B cell (primary cell): ENCODE results near the gene DRC1. TPM values are rescaled to one million over a fixed set of nuclear protein-coding genes. Genes with fewer than 3 reads are reported as not detected.

ENCODE experiments used
- ATAC-seq: fragments of 200-7000 bp; cut with Tn5 transposase; one replicate; pipeline ENCODE4 v1.10.0; 2021; ENCODE audit warnings: low read depth, mild to moderate bottlenecking, moderate number of reproducible peaks, moderate library complexity
- CTCF ChIA-PET: fragments of 350-600 bp; sonication (Branson Sonifier 250); formaldehyde crosslinking; loops from one replicate; lab custom pipeline; 2021; ENCODE audit warnings: antibody characterized with exemption, inconsistent platforms; lab: Charles Lee
- POLR2A ChIA-PET: fragments of 350-600 bp; sonication (Branson Sonifier 250); formaldehyde crosslinking; loops from one replicate; lab custom pipeline; 2021; ENCODE audit warnings: antibody characterized with exemption; lab: Charles Lee
- DNase-seq: peaks from one replicate; pipeline ENCODE4 v3.0.0; 2013
- H2AFZ ChIP-seq: 2 replicates; pipeline ENCODE4 v1.6.1; 2012; ENCODE audit warnings: mild to moderate bottlenecking, low read depth, low read length; ENCODE audit not compliant: insufficient read depth, poor library complexity, severe bottlenecking
- H3K27ac ChIP-seq, 2 donors: 1 replicate in 1 of 2; 2 replicates in 1 of 2; pipeline ENCODE4 v1.5.1; 2012 to 2013; ENCODE audit warnings: low read length in 2 of 2, mild to moderate bottlenecking in 2 of 2, moderate library complexity in 1 of 2
- H3K27me3 ChIP-seq, 4 experiments: fragments of 200-600 bp in 1 of 4; sonication (generic) in 1 of 4; replicated peaks in 1 of 4; 1 replicate in 2 of 4; 2 replicates in 2 of 4; pipeline versions ENCODE4 v1.6.1 to v1.7.0; 2013 to 2016; ENCODE audit warnings: low read length in 3 of 4, mild to moderate bottlenecking in 2 of 4, mixed read lengths in 1 of 4, moderate library complexity in 1 of 4; ENCODE audit not compliant: insufficient read depth in 4 of 4, control insufficient read depth in 3 of 4; ENCODE audit errors: control extremely low read depth in 1 of 4
- H3K36me3 ChIP-seq, 2 experiments: replicated peaks in 1 of 2; 1 replicate in 1 of 2; 2 replicates in 1 of 2; pipeline versions ENCODE4 v1.6.1 to v1.7.1; 2013; ENCODE audit warnings: low read length in 1 of 2; ENCODE audit not compliant: insufficient read depth in 2 of 2, control insufficient read depth in 1 of 2; ENCODE audit errors: control extremely low read depth in 1 of 2, extremely low read depth in 1 of 2
- H3K4me1 ChIP-seq, 2 donors: fragments of 200-600 bp in 1 of 2; sonication (generic) in 1 of 2; 1 replicate in 1 of 2; 2 replicates in 1 of 2; pipeline versions ENCODE4 v1.5.1 to v1.6.1; 2013 to 2017; ENCODE audit warnings: low read length in 2 of 2; ENCODE audit not compliant: control insufficient read depth in 2 of 2, insufficient read depth in 2 of 2
- H3K4me2 ChIP-seq: replicated peaks from 2 replicates; pipeline ENCODE3; 2012; ENCODE audit warnings: mild to moderate bottlenecking, low read depth, low read length; ENCODE audit not compliant: poor library complexity, severe bottlenecking
- H3K4me3 ChIP-seq, 5 experiments: fragments of 200-600 bp in 1 of 5; sonication (generic) in 1 of 5; 1 replicate in 3 of 5; 2 replicates in 2 of 5; pipeline versions ENCODE4 v1.5.1 to v1.7.0; 2011 to 2016; ENCODE audit warnings: low read length in 4 of 5, mild to moderate bottlenecking in 4 of 5, low read depth in 2 of 5, control low read depth in 1 of 5, moderate library complexity in 1 of 5; ENCODE audit not compliant: insufficient read depth in 1 of 5; ENCODE audit errors: control extremely low read depth in 1 of 5, extremely low read depth in 1 of 5
- H3K79me2 ChIP-seq: fragments of 200-600 bp; sonication (generic); one replicate; pipeline ENCODE4 v1.6.0; 2016; ENCODE audit warnings: low read length; ENCODE audit not compliant: control insufficient read depth, insufficient read depth
- H3K9ac ChIP-seq: fragments of 200-600 bp; sonication (generic); 2 replicates; pipeline ENCODE4 v1.6.1; 2017; ENCODE audit warnings: mild to moderate bottlenecking, low read length, moderate library complexity
- H3K9me3 ChIP-seq, 3 donors: one replicate each; pipeline versions ENCODE4 v1.6.1 to v1.7.1; 2013; ENCODE audit warnings: low read length in 2 of 3; ENCODE audit not compliant: control insufficient read depth in 2 of 3, insufficient read depth in 1 of 3; ENCODE audit errors: control extremely low read depth in 1 of 3
- H4K20me1 ChIP-seq: 2 replicates; pipeline ENCODE4 v1.6.0; 2012; ENCODE audit warnings: mild to moderate bottlenecking, low read length; ENCODE audit not compliant: insufficient read depth, control insufficient read depth, poor library complexity, severe bottlenecking
- H3K27ac Mint-ChIP-seq: one replicate; pipeline ENCODE4 v1.8.0; 2021; ENCODE audit warnings: mixed read lengths
- H3K27me3 Mint-ChIP-seq: one replicate; pipeline ENCODE4 v1.8.0; 2021; ENCODE audit warnings: mixed read lengths
- H3K4me1 Mint-ChIP-seq: one replicate; pipeline ENCODE4 v1.8.0; 2021; ENCODE audit warnings: mixed read lengths
- H3K4me3 Mint-ChIP-seq: one replicate; pipeline ENCODE4 v1.8.0; 2021; ENCODE audit warnings: mixed read lengths
- H3K9me3 Mint-ChIP-seq: one replicate; pipeline ENCODE4 v1.8.0; 2022; ENCODE audit warnings: mixed read lengths; ENCODE audit not compliant: insufficient read depth
- CTCF ChIP-seq: fragments of 200-600 bp; IDR thresholded peaks from one replicate; pipeline ENCODE4 v1.8.0; 2022; ENCODE audit warnings: antibody characterized with exemption, mild to moderate bottlenecking
- EZH2 ChIP-seq: IDR thresholded peaks from 2 replicates; pipeline ENCODE4 v1.6.1; 2012; ENCODE audit warnings: borderline replicate concordance, low read depth, mild to moderate bottlenecking, moderate library complexity, low read length; ENCODE audit not compliant: insufficient read depth, poor library complexity, severe bottlenecking
- WGBS: methylation state at CpG from one replicate; pipeline ENCODE4 v1.1.5; 2013; ENCODE audit warnings: missing lambda C conversion rate; ENCODE audit not compliant: insufficient coverage; 5-methylcytosine and 5-hydroxymethylcytosine counted together
- intact Hi-C: fragments of 100-400 bp; cut with micrococcal nuclease; formaldehyde crosslinking; loops from one replicate; pipeline ENCODE4 v1.10.0; 2022
- polyA plus RNA-seq: library from polyadenylated mRNA; depleted of rRNA; stranded (reverse); fragments of >200 nt; gene quantifications from 2 replicates; pipeline ENCODE4 v1.2.3, GENCODE V29; 2012
- total RNA-seq, 2 donors: library from RNA; stranded (reverse); fragments of 120-200 nt in 1 of 2; gene quantifications; 1 replicate in 1 of 2; 2 replicates in 1 of 2; pipeline versions ENCODE4 v1.2.3 to v1.2.4, GENCODE V29; 2013 to 2022

Gene DRC1
- total and polyA plus RNA-seq, 2 donors (not counting 1 experiment from before 2014, with no cell fraction given) = not detected

DNA sequence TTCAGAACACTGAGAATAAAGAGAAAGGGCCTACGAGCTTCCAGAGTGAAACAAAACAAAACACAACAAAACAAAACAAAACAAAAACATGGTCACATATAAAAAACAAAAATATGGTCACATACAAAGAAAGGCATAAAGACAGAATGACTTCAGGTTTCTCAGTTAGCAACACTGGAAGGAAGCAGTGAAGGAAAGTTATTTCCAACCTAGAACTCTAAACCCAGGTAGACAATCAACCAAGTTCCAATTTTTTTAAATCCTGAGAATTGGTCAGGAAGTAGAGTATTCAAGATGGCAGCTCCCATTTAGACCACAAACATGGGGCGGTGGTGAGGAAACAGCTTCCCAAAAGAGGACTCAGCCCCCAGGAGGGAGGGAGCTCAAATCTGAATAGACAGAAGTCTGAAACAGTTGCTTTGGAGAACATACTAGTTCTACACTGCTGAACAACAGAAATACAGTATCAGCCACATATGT is 9.1 kb downstream of the DRC1 start:
- 100% methylated on average over 1 of the region's 2 CpGs for WGBS
- POLR2A ChIA-PET = no interaction called here
- H3K4me3 Mint-ChIP-seq = no peak overlapping the region
- Histone ChIP-seq H3K36me3 (no peaks in the 10 kb centered on the region), H4K20me1 (no peaks in the 10 kb centered on the region), H3K27me3 (no peaks in the 10 kb centered on the region), H3K79me2 (no peaks in the 10 kb centered on the region), H2AFZ (no peak overlapping the region), H3K4me1 (no peaks in the 10 kb centered on the region), H3K27ac (no peak overlapping the region), H3K4me2 (no peak overlapping the region), H3K4me3 (no peak overlapping the region), H3K9me3 (no peaks in the 10 kb centered on the region), H3K9ac (no peak overlapping the region)
- DNase-seq (no peak), ATAC-seq (no peak)
- CTCF ChIA-PET = no interaction called here
- H3K9me3 Mint-ChIP-seq = no peaks in the 10 kb centered on the region
- H3K4me1 Mint-ChIP-seq = peaks cover 9% of the 10 kb centered on the region
- TF ChIP-seq EZH2 (no peak), CTCF (no peak)
- intact Hi-C loops = no loop called here
- H3K27ac Mint-ChIP-seq = no peak overlapping the region
- H3K27me3 Mint-ChIP-seq = peaks cover 14% of the 10 kb centered on the region

DNA sequence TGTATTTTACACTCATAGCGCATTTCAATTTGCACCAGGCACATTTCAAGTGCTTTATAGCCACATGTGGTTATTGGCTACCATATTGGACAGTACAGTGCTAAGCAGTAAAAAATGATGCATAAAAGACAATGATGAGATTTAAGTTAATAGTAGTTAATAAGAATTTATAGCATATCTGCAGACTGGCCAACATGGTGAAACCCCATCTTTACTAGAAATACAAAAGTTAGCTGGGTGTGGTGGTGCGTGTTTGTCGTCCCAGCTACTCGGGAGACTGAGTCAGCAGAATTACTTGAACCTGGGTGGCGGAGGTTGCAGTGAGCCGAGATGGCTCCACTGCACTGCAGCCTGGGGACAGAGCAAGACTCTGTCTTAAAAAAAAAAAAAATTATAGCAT is 9.7 kb downstream of the DRC1 start:
- Histone ChIP-seq H3K9ac (no peak overlapping the region), H3K4me1 (no peaks in the 10 kb centered on the region), H3K9me3 (no peaks in the 10 kb centered on the region), H3K27me3 (no peaks in the 10 kb centered on the region), H4K20me1 (no peaks in the 10 kb centered on the region), H2AFZ (no peak overlapping the region), H3K79me2 (no peaks in the 10 kb centered on the region), H3K27ac (no peak overlapping the region), H3K4me3 (no peak overlapping the region), H3K4me2 (no peak overlapping the region), H3K36me3 (no peaks in the 10 kb centered on the region)
- 100% methylated on average over 5 of the region's 6 CpGs for WGBS
- intact Hi-C loops = no loop called here
- Mint-ChIP-seq H3K27ac (no peak overlapping the region), H3K9me3 (no peaks in the 10 kb centered on the region), H3K4me1 (peaks cover 9% of the 10 kb centered on the region), H3K27me3 (peaks cover 14% of the 10 kb centered on the region), H3K4me3 (no peak overlapping the region)
- POLR2A ChIA-PET = no interaction called here
- ATAC-seq = no peak
- DNase-seq = no peak
- TF ChIP-seq EZH2 = no peak
- no peak for TF ChIP-seq CTCF
- CTCF ChIA-PET = no interaction called here
